ENCODE results near the gene SALL1. TPM values are rescaled to one million over a fixed set of nuclear protein-coding genes. Genes with fewer than 3 reads are reported as not detected.

Gene SALL1
- total and polyA plus RNA-seq, 2 donors (not counting 3 experiments of a cell fraction or from before 2014, with no cell fraction given), result not detected

DNA sequence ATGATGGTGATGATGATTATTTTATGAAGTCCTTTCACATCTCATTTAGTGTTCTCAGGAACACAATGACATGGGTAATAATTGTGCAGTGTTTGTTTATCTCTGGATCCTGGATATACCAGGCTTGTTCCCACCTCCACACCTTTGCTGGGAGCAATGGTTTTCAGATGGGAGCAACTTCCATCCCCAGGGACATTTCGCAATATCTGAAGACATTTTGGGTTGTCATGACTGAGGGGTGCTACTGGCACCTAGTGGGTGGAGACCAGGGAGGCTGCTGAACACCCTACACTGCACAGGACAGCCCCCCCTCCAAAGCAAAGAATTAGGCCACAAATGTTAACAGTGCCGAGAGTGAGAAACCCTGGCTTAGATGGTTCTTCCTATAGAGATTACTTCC is 13.5 kb upstream of the SALL1 start:
- no peak overlapping the region for H2AFZ ChIP-seq (ENCODE audit: low read depth, low read length)
- dilution Hi-C loops (cut with MboI; ENCODE audit: extremely low pct_ligation_motif_present, low sequenced_read_pairs), result no loop called here

DNA sequence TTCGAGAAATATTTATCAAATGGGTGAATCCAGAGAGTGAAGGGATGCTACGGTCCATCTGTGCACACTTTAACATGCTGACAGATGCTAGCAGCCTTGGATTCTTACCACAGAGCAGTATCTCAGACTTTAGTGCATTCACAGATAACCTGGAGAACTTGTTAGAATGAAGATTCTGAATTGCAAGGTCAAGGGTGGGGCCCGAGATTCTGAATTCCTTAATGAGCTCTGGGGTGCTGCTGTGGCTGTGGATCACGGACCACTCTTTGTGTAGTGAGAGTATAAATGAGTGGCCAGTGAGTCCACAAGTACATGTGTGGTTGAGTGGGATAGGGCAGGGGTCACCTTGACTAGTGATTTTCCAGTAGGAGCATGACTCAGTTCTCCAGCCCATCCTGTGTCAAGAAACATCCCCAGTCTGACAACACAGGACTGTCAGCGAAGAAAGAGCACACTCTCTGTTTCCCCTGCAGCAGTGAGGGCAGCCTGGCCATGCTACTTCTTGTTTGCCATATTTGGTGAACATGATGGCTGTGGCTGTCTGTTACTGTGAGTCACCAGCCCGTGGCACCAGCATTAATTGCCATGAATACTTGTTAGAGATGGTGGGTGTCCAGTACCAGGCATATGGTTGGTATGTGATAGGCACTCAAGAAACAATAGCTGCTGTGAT is 13.0 kb upstream of the SALL1 start:
- Histone ChIP-seq H3K36me3 (ENCODE audit: control insufficient read depth in 2 of 2, extremely low read depth in 1 of 2, insufficient read depth in 2 of 2, low read length in 2 of 2) (no peaks in the 10 kb centered on the region), H3K4me3 (replicated peaks in 1 of 3; ENCODE audit: insufficient read depth in 1 of 3, low read depth in 1 of 3, low read length in 3 of 3) (no peak overlapping the region), H3K79me2 (ENCODE audit: control insufficient read depth, insufficient read depth, low read length) (no peaks in the 10 kb centered on the region), H3K27ac (ENCODE audit: insufficient read depth, low read depth, low read length) (no peak overlapping the region), H3K9me3 (replicated peaks; ENCODE audit: control insufficient read depth, insufficient read depth, low read length) (no peaks in the 10 kb centered on the region), H3K9ac (replicated peaks; ENCODE audit: extremely low read depth, insufficient read depth, low read length) (no peak overlapping the region), H3K9me1 (replicated peaks; ENCODE audit: control insufficient read depth, extremely low read depth, insufficient read depth, low read length) (no peaks in the 10 kb centered on the region), H2AFZ (ENCODE audit: low read depth, low read length) (no peak overlapping the region), H3K4me1 (ENCODE audit: control insufficient read depth, extremely low read depth, insufficient read depth, low read length) (no peaks in the 10 kb centered on the region), H3K27me3 (ENCODE audit: control insufficient read depth in 2 of 2, insufficient read depth in 2 of 2, low read length in 2 of 2) (no peaks in the 10 kb centered on the region), H3K4me2 (ENCODE audit: insufficient read depth, low read length) (no peak overlapping the region), H4K20me1 (replicated peaks; ENCODE audit: control insufficient read depth, extremely low read depth, insufficient read depth, low read length) (no peaks in the 10 kb centered on the region)
- dilution Hi-C loops (cut with MboI; ENCODE audit: extremely low pct_ligation_motif_present, low sequenced_read_pairs), result no loop called here
- intact Hi-C loops (cut with micrococcal nuclease), result no loop called here
- ChIA-PET CTCF (no interaction called here), POLR2A (no interaction called here)
- DNase-seq (ENCODE audit: low read depth, low spot score), result no peak
- TF ChIP-seq GATA2 (IDR thresholded peaks at IDR 0.05; ENCODE audit: insufficient read depth, insufficient read length, low read depth, low read length), result no peak
- no peak for TF ChIP-seq EZH2 (IDR thresholded peaks at IDR 0.05; ENCODE audit: borderline replicate concordance, low read depth, low read length, severe bottlenecking)
- TF ChIP-seq, protein P1, sequence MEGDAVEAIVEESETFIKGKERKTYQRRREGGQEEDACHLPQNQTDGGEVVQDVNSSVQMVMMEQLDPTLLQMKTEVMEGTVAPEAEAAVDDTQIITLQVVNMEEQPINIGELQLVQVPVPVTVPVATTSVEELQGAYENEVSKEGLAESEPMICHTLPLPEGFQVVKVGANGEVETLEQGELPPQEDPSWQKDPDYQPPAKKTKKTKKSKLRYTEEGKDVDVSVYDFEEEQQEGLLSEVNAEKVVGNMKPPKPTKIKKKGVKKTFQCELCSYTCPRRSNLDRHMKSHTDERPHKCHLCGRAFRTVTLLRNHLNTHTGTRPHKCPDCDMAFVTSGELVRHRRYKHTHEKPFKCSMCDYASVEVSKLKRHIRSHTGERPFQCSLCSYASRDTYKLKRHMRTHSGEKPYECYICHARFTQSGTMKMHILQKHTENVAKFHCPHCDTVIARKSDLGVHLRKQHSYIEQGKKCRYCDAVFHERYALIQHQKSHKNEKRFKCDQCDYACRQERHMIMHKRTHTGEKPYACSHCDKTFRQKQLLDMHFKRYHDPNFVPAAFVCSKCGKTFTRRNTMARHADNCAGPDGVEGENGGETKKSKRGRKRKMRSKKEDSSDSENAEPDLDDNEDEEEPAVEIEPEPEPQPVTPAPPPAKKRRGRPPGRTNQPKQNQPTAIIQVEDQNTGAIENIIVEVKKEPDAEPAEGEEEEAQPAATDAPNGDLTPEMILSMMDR (IDR thresholded peaks at IDR 0.05; ENCODE audit: extremely low read depth in 1 of 2, insufficient read depth in 1 of 2, low read depth in 1 of 2, low read length in 2 of 2), result no peak
- TF ChIP-seq, protein P2, sequence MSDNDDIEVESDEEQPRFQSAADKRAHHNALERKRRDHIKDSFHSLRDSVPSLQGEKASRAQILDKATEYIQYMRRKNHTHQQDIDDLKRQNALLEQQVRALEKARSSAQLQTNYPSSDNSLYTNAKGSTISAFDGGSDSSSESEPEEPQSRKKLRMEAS (IDR thresholded peaks at IDR 0.05; ENCODE audit: insufficient read depth, insufficient read length), result no peak
- no peak for TF ChIP-seq JUN (IDR thresholded peaks at IDR 0.05; ENCODE audit: borderline replicate concordance, insufficient read depth, insufficient read length, low read depth)
- no peak for TF ChIP-seq MYC (IDR thresholded peaks at IDR 0.05; ENCODE audit: low read depth, low read length)
- no peak for TF ChIP-seq POLR2A (IDR thresholded peaks at IDR 0.05; ENCODE audit: low read depth, low read length)
- TF ChIP-seq POLR2AphosphoS5 (IDR thresholded peaks at IDR 0.05; ENCODE audit: insufficient read depth, low read depth, low read length), result no peak
- TF ChIP-seq FOS (IDR thresholded peaks at IDR 0.05; ENCODE audit: borderline replicate concordance, insufficient read depth, low read length), result no peak
- FAIRE-seq, result no peak
- no TSS peak for BruUV-seq (replicated peaks)

More for the DNA sequence above, 13.5 kb upstream of the SALL1 start:
- Histone ChIP-seq H3K9me1 (replicated peaks; ENCODE audit: control insufficient read depth, extremely low read depth, insufficient read depth, low read length) (no peaks in the 10 kb centered on the region), H3K9ac (replicated peaks; ENCODE audit: extremely low read depth, insufficient read depth, low read length) (no peak overlapping the region), H3K4me2 (ENCODE audit: insufficient read depth, low read length) (no peak overlapping the region), H3K36me3 (ENCODE audit: control insufficient read depth in 2 of 2, extremely low read depth in 1 of 2, insufficient read depth in 2 of 2, low read length in 2 of 2) (no peaks in the 10 kb centered on the region), H3K27ac (ENCODE audit: insufficient read depth, low read depth, low read length) (no peak overlapping the region), H3K27me3 (ENCODE audit: control insufficient read depth in 2 of 2, insufficient read depth in 2 of 2, low read length in 2 of 2) (no peaks in the 10 kb centered on the region), H3K4me3 (replicated peaks in 1 of 3; ENCODE audit: insufficient read depth in 1 of 3, low read depth in 1 of 3, low read length in 3 of 3) (no peak overlapping the region), H3K79me2 (ENCODE audit: control insufficient read depth, insufficient read depth, low read length) (no peaks in the 10 kb centered on the region), H3K4me1 (ENCODE audit: control insufficient read depth, extremely low read depth, insufficient read depth, low read length) (no peaks in the 10 kb centered on the region), H4K20me1 (replicated peaks; ENCODE audit: control insufficient read depth, extremely low read depth, insufficient read depth, low read length) (no peaks in the 10 kb centered on the region), H3K9me3 (replicated peaks; ENCODE audit: control insufficient read depth, insufficient read depth, low read length) (no peaks in the 10 kb centered on the region)
- no peak for FAIRE-seq
- no peak for DNase-seq (ENCODE audit: low read depth, low spot score)
- TF ChIP-seq POLR2A (IDR thresholded peaks at IDR 0.05; ENCODE audit: low read depth, low read length) (no peak), GATA2 (IDR thresholded peaks at IDR 0.05; ENCODE audit: insufficient read depth, insufficient read length, low read depth, low read length) (no peak)
- TF ChIP-seq, protein P2 (IDR thresholded peaks at IDR 0.05; ENCODE audit: insufficient read depth, insufficient read length), result no peak
- ChIA-PET CTCF (no interaction called here), POLR2A (no interaction called here)
- intact Hi-C loops (cut with micrococcal nuclease), result no loop called here
- no TSS peak for BruUV-seq (replicated peaks)
